Activated T-cell treated with anti-CD3 and anti-CD28 coated beads, Interleukin-2, amount 50 U/mL, for 1 hour (primary cell): ENCODE results near the gene NOTCH4.

Experiments
- DNase-seq: peaks from one replicate; pipeline ENCODE4 v3.0.0-alpha.2; 2020

Gene NOTCH4

DNA sequence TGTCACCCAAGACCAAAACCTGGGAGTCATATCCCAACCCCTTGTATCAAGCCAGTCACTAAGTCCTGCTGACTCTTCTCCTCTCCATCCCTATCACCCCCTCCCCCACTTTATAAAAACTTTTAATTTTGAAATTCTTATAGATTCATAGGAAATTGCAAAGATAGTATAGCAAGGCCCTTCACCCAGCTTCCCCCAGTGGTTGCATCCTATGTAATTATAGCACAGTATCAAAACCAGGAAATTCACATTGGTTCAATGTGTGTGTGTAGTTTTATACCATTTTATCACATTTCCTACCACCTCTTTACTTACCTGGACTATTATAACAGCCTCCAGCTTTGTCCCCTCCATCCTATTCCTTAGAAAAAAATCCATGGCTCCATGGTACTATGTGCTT lies 65.8 kb downstream of the NOTCH4 start:
- DNase-seq = no peak

DNA sequence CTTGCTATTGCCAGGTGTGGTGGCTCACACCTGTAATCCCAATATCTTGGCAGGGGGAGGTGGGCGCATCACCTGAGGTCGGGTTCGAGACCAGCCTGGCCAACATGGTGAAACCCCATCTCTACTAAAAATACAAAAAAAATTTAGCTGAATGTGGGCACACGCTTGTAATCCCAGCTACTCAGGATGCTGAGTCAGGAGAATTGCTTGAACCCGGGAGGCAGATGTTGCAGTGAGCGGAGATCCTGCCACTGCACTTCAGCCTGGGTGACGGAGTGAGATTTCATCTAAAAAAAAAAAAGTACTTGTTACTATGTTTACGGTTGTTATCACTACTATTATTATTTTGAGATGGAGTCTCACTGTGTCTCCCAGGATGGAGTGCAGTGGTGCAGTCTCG lies 67.0 kb downstream of the NOTCH4 start:
- no peak for DNase-seq

DNA sequence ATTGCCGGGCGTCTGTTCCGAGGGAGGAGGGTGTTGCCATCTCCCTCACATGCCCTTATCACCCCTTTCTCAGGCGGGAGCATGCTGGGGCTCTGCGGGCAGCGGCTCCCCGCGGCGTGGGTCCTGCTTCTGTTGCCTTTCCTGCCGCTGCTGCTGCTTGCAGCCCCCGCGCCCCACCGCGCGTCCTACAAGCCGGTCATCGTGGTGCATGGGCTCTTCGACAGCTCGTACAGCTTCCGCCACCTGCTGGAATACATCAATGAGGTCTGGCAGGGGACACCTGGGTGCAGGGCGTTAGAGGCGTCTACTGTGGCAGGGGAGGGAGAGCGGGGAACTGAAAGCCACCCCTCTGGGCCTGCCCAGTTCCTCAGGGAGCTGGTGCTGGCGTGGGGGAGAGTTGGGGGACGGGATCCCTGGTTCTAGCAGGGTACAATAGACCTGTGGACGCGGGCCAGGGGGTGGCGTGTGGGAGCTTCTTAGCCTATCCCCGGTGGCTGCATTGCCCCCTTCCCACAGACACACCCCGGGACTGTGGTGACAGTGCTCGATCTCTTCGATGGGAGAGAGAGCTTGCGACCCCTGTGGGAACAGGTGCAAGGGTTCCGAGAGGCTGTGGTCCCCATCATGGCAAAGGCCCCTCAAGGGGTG lies 69.2 kb downstream of the NOTCH4 start:
- peak; percentile 66 for DNase-seq

DNA sequence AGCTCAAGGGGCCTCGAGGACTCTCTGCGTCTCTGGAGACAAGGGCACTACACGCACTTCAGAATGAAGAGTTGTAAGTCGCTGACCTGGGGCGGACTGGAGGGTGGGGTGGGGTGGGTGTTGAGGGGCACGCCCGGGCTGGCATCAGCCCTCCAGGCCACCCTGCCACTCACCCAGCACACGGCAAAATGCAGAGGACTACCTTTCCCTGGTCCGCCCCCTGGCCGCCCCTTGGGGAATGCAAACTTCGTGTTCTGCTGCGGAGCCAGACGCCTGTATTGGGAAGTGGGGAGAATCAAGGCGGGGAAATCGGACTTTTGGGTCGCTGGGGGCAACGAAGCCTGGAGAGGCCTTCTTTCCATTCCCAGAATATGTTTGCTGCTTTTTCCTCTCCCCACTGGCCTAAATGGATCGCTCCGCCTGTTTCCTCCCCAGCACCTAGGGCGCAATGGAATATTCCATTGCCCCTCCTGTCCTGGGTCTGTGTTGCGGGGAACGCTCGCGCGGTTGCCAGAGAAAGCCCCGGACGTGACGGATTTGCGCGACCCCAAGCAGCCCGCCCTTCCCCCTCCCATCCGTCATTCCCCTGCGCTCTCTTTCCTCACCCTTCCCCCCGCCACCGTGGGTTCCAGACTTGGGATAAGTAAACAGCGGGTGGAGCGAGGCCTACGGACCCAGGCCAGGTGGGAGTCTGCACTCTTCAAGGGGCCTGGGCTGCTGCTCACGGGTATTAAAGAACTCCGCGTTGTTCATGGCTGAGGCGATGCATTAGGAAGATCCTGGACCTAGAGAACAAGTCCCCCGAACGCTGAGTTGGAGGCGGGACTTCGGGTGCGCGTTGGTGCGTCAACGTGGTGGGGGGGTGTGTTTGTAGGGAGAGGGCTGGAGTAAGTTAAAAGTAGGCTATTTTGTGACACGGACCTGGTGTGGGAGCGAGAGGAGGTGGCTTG lies 70.0 kb downstream of the NOTCH4 start, which contains the start of gene PPT2:
Gene PPT2, plus strand, starts transcription at position 578 of the 950 bp plus-strand sequence. CDS start 454 bp downstream, outside the sequence.
- DNase-seq = peak; percentile 75

DNA sequence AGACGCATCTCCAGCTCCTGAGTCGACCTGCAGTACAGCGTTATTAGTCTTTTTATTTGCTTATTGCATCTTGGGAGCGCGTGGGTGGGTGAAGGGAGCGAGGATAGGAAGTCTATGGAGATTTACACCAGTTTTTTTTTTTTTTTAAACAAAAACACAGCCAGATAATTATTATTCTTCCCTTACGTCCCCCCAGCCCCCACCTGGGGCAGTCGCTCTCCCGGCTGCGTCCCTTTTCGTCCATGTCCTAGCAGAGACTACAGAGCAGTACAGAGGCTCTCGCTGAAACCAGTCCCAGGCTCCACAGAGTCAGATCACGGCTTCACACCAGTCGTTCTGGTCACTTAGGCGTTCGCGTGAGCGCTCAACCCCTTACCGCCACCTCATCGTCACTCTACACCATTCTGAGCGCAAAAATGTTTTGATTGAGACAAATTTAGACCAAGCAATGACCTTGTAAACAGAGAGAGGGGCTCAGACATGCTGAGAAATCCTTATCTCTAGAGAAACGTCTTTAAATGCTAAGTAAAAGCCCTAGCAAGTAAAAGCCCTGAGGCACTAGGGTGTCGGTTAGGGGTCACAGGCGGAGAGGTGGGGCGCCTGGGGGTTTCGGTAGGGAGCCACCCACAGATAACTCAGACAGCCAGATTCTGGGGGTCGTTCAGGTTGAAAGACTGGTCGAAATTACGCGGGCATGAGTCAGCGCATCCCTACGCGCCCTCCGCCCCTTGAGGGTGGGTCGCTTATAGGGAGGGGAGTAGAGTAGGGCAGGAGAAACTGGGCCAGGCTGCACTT lies 70.9 kb downstream of the NOTCH4 start:
- DNase-seq = no peak

DNA sequence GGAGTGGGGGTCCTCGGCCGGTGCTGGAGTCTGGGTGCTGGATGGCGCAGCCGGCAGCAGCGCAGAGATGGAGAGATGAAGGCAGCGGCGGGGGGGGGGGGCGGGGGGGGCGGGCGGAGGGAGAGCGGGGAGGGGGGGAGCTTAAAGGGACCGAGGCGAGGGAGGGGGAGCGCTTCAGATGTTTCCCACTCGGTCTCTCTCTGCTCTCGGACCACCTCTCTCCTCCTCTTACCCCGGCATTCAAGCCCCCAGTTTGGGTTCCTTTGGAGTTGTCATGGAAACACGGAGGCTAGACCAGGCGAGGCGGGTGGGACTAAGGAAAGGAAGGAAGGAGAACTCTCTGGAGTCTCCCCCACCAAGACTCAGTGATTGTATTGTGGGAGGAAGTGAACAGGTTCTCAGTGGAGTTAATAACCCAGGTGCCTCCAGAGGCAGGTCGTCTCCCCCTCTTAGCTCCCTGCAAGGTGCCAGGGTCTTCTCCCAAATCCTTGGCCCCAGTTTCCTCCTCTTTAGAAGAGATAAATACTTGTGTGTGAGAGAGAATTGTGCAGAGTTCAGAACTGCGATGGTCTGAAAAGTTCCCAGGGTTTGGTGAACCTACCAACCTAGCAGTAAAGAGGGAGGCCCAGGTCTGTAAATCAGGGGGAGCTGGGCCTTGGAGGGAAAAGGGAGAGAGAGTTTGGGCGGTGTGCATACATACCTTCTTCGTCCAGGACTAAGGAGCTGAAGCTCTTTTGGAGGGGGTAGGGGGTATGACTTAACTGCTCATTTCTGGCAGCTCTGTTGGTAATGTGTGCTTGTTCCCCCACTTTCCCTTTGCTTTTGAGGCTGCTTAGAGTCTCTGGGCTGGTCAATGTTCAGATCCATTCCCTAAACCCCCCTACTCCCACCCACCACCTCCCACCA lies 71.8 kb downstream of the NOTCH4 start, which contains the start of gene PRRT1:
Gene PRRT1, minus strand, starts transcription at position 77 of the 906 bp plus-strand sequence. CDS start 112 bp downstream, outside the sequence.
- peak; percentile 35 for DNase-seq

DNA sequence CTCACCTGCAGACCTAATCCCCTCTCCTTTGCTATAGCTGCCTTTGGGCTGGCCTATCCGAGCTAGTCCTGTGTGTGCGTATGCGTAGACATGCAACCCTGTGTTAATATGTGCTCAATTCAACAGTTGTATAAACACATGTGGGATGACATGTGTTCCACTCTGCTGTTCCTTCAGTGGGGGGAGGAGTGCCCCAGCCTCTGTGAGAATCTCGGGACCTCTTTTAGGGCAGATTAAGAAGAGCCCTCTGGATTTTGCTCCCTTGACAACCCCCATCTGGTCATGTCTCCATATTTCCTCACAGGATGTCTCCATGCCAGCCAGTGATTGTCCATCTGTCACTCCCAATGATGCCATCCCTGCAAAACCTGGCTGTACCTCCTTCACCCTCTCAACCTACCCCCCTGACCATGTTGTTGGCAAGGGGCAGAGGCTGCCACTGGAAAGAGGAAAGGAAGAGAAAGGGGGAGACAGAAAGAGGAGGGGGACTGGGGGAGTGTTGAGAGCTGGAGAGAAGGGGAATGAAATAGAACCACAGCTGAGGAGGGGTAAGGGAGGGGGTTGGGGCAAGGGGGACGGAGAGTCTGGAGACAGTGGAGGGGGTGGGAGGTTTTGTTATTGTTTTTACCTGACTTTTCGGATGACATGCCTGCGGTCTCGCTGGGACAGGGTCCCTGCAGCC lies 72.5 kb downstream of the NOTCH4 start:
- peak; percentile 36 for DNase-seq

DNA sequence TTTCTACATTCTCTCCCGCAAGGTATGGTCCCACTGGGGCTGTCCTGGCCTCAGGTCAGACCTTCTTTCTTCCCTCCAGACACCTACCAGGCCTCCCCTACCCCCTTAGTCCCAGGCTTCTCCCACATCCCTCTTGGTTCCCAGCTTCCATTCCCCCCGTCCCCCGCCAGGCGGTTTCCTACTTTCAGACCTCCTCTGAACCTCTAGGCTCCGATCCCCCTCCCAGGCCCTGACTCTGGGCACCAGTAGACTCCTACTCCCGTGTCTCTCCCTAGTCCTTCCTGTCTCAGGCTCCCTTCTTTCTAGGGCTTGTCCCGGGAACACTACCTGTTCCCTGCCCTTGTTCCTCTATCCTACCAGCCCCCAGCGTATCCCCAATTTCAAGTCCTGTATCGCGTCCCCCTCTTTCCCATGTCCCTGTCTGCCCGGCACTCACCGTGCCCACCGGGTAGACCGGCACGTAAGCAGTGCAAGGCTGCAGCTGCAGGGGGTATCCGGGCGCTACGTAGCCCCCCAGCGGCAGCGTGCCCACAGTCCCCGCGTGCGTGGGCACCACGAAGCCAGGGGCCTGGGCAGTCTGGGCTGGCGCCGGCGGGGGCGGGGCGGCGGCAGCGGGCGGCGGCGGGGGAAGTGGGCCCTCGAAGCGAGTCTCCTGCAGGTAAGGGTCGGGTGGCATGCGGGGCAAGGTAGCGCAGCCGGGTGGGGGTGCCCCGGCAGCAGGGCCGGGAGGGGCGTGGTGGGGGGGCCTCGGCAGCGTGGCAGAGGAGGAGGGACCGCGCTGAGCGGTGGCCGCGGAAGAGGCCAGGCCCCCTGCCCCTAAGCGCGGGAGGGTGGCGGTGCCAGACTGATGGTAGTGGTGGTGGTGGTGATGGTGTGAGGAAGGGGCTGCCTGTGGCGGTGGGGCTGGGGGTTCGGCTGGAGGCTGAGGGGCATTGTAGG lies 73.7 kb downstream of the NOTCH4 start:
- DNase-seq = no peak

DNA sequence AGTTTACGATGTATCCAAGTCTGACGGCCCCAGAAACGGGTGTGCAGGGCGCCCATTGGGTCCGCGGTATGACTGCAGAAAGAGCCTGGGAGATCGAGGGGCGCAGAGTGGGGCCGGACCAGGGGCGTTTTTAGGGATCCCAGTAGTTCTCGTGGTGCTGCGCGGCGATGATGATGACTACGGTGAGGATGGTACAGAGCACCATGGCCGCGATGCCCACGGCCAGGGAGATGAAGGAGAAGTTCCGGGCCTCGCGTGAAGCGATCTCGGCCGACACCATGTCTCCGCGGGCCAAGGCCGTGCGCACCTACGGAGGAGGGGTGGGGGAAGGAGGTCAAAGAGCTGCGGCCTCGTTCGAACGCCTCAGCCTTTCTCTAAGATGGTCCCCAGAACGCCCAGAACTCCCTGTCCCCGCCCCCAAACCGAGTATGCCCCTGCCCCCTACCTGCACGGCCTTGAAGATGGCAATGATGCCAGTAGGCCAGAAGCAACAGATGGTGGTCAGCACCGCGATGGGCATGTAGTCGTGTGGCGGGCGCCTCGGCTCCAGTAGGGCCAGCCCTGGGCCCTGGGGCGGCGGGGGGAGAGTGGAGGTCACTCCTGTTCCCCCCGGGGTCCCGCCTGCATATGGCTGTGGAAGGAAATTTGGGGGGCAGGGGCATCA lies 74.6 kb downstream of the NOTCH4 start:
- no peak for DNase-seq

DNA sequence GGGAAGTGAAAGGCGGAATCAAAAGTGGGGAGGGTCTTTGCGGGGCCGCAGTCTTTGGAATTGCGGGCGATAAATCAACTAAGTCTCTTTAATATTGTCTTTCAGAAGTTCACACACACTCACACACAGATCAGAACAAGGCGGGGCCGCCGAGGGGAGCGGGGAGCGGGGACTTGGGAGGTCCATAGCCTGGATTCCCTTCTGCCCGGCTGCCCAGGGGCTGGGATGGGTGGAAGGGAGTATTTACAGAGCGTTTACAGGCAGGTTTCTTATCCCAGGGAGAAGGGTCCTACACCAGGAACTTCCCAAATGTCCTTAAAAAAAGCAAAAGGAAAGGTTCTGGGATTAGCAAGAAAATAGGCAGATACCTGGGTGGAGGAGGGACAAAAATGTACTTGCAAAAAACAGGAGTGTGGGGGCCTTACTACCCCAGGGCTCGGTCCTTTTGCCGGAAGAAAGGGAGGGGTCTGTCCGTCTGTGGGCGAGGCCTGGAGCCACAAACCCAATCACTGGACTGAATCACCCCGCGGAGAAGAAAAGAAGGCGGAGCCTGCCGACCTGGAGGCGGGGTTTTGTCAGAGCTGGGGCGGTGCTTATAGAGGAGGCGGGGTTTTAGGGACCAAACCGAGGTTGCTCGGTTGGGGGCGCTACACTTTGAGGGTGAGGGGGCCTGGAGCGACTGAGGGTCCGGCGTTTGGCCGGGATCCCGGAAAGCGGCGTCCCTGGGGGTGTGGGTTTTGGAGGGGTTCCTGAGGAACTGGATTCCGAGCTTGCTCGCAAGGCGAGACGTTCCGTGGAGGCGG lies 75.4 kb downstream of the NOTCH4 start:
- peak; percentile 79 for DNase-seq

DNA sequence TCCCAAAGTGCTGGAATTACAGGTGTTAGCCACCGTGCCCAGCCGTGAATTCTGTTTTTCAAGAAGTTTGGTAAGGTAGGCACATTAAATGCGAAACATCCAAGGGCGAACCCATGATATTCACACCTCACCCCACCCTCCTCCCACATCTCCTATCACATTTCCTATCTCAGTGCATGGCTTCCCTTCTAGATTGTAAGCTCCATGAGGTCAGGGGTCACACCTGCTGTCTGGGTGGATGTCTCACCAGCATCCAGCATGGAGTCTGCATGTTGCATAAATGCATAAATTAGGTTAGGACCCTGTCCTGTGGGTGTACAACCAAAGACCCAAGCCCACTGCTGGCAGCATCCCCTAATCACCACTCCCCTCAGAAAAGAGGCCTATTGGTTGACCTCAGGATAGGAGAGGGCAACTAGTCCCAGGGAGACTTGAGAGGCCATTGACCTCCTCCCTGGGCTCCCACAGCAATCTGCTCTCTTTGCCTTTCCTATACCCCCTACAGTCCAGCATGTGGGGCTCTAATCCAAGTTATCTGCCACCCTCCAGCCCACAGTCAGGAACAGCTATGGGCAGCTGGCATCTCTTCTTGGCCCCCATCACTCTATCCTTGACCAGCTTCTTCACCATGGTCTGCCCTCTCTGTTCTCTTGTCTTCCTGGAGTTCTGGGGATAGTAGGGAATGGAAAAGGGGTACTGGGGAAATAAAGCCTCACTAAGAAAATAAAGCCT lies 76.3 kb downstream of the NOTCH4 start:
- DNase-seq = no peak

DNA sequence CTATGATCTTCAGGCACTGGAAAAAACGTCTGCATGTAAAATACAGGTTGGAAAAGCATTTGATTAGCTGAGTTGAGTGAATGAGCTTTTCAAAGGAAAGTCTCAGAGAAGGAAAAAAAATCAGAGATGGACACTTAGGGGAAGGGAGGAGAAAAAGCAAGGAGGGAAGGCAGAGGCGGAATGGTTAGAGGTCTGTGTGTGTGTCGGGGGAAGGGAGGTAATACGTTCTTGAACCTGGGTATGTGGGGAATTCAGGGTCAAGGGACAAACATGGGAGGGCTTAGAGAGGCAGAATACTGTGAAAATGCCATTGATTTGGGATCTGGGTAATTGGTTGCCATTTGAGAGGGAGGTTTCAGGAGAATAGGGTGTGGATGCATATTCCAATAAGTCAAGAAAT lies 77.2 kb downstream of the NOTCH4 start:
- no peak for DNase-seq

DNA sequence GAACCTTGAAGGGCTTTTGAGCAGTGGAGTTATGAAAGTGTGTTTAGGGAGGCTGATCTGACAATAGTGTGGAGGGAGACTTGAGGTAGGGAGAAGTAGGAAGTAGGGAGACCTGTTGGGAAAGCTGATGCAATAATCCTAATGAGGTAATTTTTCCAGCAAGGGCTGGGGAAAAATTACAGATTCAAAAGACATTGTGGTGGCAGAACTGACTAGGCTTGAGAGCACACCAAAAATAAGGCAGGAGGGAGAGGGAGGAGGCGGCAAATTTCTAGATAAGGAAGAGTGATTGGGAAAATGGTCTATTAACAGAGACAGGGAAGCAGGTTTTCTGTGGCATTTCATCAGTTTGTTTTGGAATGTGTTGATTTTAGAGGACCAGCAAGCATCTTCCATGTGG lies 77.6 kb downstream of the NOTCH4 start:
- DNase-seq = no peak
